Muscle layer of duodenum (tissue), 2 donors: ENCODE data around the gene CCDC200.

Experiments
- H3K27ac ChIP-seq: one replicate; pipeline ENCODE4 v1.7.0; 2013; ENCODE audit warnings: mild to moderate bottlenecking, low read length
- H3K27me3 ChIP-seq: one replicate; pipeline ENCODE4 v1.7.0; 2013; ENCODE audit warnings: low read depth, mild to moderate bottlenecking, control low read depth, low read length
- H3K36me3 ChIP-seq, 2 donors: one replicate each; pipeline ENCODE4 v1.7.0; 2013; ENCODE audit warnings: low read length in 2 of 2, control low read depth in 1 of 2, mild to moderate bottlenecking in 1 of 2; ENCODE audit not compliant: insufficient read depth in 2 of 2, control insufficient read depth in 1 of 2
- H3K4me1 ChIP-seq, 2 donors: one replicate each; pipeline ENCODE4 v1.7.0; 2013; ENCODE audit warnings: low read length in 2 of 2, mild to moderate bottlenecking in 2 of 2, control low read depth in 1 of 2, moderate library complexity in 1 of 2; ENCODE audit not compliant: insufficient read depth in 2 of 2, control insufficient read depth in 1 of 2
- H3K4me3 ChIP-seq, 2 donors: one replicate each; pipeline ENCODE4 v1.7.0; 2013; ENCODE audit warnings: low read length in 2 of 2, low read depth in 1 of 2, mild to moderate bottlenecking in 1 of 2
- H3K9me3 ChIP-seq, 2 donors: one replicate each; pipeline ENCODE4 v1.7.0; 2013; ENCODE audit warnings: low read length in 2 of 2, control low read depth in 1 of 2, mild to moderate bottlenecking in 1 of 2; ENCODE audit not compliant: control insufficient read depth in 1 of 2
- donor health status: healthy.

CCDC200 gene

GRCh38 chr17:43176119-43176570 is 52.3 kb downstream of the CCDC200 start:
- H3K9me3 ChIP-seq, result no peaks in the 10 kb centered on the region
- peak overlapping the region; percentile 85 for H3K27ac ChIP-seq
- peak overlapping the region in 1 of 2 donors; percentile 22 for H3K4me3 ChIP-seq
- peaks cover 35 to 43% of the 10 kb centered on the region in 2 donors for H3K36me3 ChIP-seq
- no peaks in the 10 kb centered on the region for H3K27me3 ChIP-seq
- H3K4me1 ChIP-seq, result peaks cover 13 to 44% of the 10 kb centered on the region in 2 donors

GRCh38 chr17:43175213-43176118 is 53.0 kb downstream of the CCDC200 start:
- no peaks in the 10 kb centered on the region for H3K27me3 ChIP-seq
- H3K27ac ChIP-seq, result peak overlapping the region; percentile 85
- H3K9me3 ChIP-seq, result no peaks in the 10 kb centered on the region
- peaks cover 13 to 44% of the 10 kb centered on the region in 2 donors for H3K4me1 ChIP-seq
- H3K4me3 ChIP-seq, result peak overlapping the region in 1 of 2 donors; percentile 22
- peaks cover 35 to 43% of the 10 kb centered on the region in 2 donors for H3K36me3 ChIP-seq

- Histone ChIP-seq H3K4me1 (peaks cover 13 to 47% of the 10 kb centered on the region in 2 donors), H3K27me3 (no peaks in the 10 kb centered on the region), H3K36me3 (peaks cover 9 to 21% of the 10 kb centered on the region in 2 donors), H3K9me3 (no peaks in the 10 kb centered on the region), H3K4me3 (peak overlapping the region; percentile 84 to 85), H3K27ac (peak overlapping the region; percentile 99)
Observed at GRCh38 chr17:43171586-43172487, 56.6 kb downstream of the CCDC200 start.
